ENCODE results near the gene TSHZ1.
"Not testable (repeated sequence)": the region's sequence is repeated elsewhere in the genome, so short reads cannot be mapped to it uniquely, and the experiment has no call there.

TSHZ1 gene

DNA sequence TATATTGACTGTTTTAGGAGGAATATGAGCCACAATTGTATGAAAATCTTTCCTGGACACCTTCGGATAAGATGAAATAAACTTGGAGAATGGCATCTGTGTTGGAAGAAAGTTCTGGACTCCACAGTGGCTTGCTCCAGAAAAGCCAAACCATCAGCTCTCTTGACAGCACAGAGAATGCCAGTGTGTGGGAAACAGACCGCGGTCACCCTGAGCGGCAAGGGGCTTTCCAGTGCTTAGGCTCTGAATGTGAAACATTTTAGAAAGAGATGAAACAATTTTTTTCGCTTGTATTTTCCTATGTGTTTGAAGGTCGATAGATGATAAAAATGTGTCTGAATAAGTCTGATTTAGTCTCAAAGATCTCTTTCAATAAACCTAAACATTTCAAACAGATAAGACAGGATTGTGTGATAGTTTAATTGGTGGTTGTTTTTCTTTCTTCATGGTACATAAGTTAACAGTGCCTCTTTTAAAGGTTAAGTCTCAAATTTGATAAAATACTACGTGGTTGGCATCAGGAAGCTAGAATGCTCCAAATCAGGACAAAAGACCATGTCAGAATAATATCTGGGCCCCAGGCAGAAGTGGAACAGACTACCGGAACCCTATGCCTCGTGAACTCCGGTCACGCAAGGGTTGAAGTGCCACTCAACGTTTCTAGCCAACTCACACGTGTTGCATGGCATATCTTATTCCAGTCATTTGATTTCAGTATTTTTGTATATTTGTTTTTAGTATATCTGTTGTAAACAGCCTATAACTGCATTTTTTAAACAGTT lies 30.6 kb upstream of the TSHZ1 start:
- DNase-seq (ENCODE audit: low read depth in 2 of 2): no peak

GRCh38 chr18:75183524-75183923 lies 27.1 kb upstream of the TSHZ1 start:
- no peak for DNase-seq (ENCODE audit: low read depth in 2 of 2)

DNA sequence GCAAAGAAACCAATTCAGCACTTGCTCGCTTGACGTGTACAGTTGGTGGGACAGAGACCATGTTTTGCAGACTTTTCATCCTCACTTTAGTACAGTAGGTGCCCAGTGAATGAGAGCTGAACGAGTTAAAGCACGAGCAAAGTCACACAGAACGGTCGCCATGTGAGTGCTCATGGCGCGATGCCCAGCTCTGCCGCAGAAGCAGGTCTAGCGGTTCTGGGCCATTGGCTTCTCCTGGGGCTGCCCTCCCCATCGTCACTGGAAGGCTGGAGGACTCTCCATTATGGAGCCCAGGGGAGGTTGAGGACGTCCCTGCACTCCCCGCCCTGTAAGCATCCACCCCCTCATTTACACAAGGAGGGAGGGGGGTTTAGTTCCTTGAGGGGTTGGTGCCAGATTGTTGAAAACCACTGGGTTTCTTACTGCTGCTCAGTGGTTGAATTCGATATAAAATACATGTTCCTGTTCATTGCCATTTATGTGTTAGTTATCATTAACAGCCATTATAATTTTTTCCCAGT lies 26.6 kb upstream of the TSHZ1 start:
- DNase-seq (ENCODE audit: low read depth in 2 of 2): no peak

- no peak for DNase-seq (ENCODE audit: low read depth in 2 of 2)
Observed at GRCh38 chr18:75185460-75185859, 25.1 kb upstream of the TSHZ1 start.

GRCh38 chr18:75187702-75188101 lies 22.9 kb upstream of the TSHZ1 start:
- not testable (repeated sequence) for DNase-seq (ENCODE audit: low read depth in 2 of 2)

- no peak for DNase-seq (ENCODE audit: low read depth in 2 of 2)
Observed at GRCh38 chr18:75189696-75190095, 20.9 kb upstream of the TSHZ1 start.

DNA sequence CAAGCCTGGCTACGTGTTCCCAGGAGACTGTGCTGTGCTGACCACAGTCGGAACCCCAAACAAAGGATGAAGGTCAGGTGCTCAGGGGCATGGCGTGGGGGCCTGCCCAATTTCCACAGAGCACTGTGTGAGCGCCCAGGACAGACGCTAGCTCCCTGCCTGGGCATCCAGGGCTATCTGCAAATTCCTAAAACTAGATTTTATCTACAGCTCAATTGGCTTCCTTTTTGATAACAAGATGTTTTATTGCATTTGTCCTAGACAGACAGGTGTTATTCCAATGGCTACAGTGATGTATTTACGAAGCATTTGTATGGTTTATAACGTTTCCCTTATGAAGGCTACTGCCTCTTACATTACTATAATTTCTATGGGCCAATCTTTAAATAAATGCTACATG lies 17.7 kb upstream of the TSHZ1 start:
- no peak for DNase-seq (ENCODE audit: low read depth in 2 of 2)

- no peak for DNase-seq (ENCODE audit: low read depth in 2 of 2)
Observed at GRCh38 chr18:75198036-75198435, 12.6 kb upstream of the TSHZ1 start.

DNA sequence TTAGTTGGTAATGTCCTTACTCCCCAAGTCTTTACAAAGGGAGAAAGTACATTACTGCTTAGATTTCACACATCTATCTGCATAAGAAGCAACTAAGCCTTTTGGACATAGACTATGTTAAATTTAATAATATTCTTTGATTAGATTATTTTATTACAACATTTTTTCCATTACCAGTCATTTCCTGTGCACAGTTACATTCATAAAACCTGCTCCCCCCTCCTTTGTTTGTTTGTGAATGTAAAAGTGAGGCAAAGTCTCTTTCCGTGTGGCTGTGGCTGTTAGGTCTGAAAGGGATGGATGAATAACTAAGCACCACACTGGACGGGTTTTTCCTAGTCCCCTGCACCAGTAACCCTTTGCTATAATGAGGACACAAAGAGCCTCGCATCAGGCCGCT lies 11.3 kb upstream of the TSHZ1 start:
- no peak for DNase-seq (ENCODE audit: low read depth in 2 of 2)

- no peak for DNase-seq (ENCODE audit: low read depth in 2 of 2)
Observed at GRCh38 chr18:75200071-75200470, 10.5 kb upstream of the TSHZ1 start.

- DNase-seq (ENCODE audit: low read depth in 2 of 2): no peak
Observed at GRCh38 chr18:75200605-75201280, 9.9 kb upstream of the TSHZ1 start.

DNA sequence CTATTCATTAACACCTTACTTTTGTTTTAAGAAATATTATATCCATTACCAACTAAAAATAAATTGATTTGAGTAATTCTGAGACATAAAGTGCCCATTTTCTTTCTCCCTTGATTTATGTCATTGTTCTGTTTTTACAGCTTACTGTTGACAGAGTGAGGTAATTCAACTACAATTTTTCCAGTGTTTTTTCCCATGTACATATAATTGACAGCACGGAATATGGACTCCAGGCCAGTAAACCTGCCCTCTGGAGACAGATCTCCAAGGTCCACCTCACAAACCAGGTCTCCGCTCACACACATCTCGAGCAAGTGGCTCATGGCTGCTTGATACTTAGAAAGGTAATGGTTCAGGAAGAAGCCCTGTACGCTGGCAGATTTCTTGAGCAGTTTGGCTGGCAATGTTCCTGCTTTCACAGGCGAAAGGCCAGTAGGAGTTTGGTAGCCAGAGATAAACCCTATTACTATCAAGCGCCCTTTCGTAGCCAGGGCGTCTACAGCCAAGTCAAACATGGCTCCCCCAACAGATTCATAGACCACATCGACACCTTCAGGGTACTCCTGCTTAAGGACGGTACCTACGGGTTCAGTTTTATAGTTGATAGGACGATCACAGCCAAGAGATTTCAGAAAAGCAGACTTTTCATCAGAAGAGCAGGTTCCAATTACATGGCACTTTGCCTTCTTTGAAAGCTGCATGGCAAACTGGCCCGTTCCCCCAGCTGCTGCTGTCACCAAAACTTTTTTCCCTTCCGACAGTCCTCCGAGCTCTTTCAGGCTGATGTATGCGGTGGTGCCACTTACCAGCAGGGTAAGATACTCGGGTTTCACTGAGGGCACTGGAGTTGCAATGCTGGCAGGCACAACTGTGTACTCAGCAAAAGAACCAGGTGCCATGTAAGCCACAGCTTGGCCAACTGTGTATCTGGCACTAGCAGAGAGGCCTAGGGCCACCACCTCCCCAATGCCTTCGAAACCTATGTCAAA lies 9.0 kb upstream of the TSHZ1 start:
- DNase-seq (ENCODE audit: low read depth in 2 of 2): no peak

DNA sequence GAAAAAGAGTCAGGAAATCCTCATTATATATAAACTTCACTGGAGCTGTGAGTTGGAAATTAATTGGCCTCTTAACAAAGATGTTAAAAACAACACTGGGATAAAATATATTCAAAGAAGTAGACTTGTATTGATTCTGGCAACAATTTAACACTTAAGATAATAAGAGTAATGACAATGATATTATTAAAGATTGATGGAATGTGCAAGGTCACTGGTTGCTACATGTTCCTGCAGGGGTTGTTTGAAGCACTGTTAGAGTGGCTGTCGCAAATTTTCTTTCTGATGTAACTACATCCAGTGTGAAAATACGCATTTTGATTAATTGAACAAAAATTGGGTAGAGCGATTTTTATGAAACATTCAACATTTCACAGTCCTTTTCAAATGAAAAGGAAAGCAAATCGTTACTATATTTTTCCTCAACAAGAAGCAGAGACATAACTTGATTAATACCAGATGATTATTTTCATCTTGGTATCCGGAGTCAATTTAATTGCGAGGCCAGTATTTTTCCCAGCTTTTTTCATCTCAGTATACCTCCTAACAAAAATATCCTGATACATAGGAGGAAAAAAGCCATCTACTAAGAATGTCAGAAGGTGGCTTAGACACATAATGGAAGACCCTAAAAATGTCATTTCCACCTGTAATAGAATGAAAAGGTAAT lies 7.8 kb upstream of the TSHZ1 start:
- DNase-seq (ENCODE audit: low read depth in 2 of 2): no peak

GRCh38 chr18:75203416-75204268 lies 7.0 kb upstream of the TSHZ1 start:
- no peak for DNase-seq (ENCODE audit: low read depth in 2 of 2)

GRCh38 chr18:75204269-75204731 lies 6.3 kb upstream of the TSHZ1 start:
- no peak for DNase-seq (ENCODE audit: low read depth in 2 of 2)

- no peak for DNase-seq (ENCODE audit: low read depth in 2 of 2)
Observed at GRCh38 chr18:75204732-75205513, 5.7 kb upstream of the TSHZ1 start.

GRCh38 chr18:75205514-75206132 lies 5.0 kb upstream of the TSHZ1 start:
- DNase-seq (ENCODE audit: low read depth in 2 of 2): no peak

DNA sequence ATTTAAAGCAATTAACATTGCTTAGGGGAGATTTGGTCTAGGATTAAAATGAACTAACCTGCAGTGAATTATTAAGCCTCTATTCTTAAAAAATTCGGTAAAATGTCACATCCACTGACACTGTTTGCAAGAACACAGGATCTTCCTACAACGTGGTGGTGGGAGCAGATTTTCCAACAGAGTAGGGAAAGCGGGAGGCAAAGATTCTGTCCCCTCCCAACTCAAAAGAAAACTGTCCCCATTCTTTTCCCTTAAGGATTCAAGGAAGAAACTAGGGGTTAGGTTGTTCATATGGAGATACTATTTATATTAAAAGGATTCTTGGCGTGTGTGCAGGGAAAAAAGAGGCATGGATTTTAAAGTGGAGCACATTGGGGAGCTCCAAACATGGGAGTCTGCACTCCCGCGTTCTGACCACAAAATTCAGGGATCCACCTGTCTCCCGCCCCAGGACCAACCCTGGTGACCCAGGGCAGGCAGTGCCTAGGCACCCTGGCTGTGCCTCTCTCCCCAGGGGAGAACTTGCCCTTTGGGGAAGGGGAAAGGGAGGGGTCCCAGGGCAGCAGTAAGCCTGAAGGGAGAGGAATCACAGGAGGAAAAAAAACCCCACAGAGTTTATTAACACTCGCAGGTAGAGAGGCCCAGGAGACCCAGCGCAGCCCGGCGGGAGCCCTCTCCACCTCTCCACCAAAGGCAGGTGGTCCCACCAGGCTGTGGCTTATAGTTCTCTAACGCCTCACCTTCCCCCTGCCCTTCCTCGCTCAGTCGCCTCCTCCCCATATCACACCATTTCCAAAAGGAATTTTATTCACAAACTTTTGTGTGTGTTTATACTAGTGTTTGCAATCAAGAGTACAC lies 3.9 kb upstream of the TSHZ1 start:
- DNase-seq (ENCODE audit: low read depth in 2 of 2): no peak
